SK-N-MC (cell line): ENCODE results near the gene TALDO1.

Experiments used
- EZH2 ChIP-seq: fragments of 200-600 bp; sonication (generic); IDR thresholded peaks from one replicate; pipeline ENCODE4 v1.6.1; 2017; ENCODE audit warnings: antibody characterized with exemption
- POLR2AphosphoS5 ChIP-seq: IDR thresholded peaks from 2 replicates; pipeline ENCODE4 v1.6.1; 2012; ENCODE audit warnings: mild to moderate bottlenecking, low read depth, low read length, borderline replicate concordance

GRCh38 chr11:745428-745827, 1.8 kb upstream of the TALDO1 start:
- TF ChIP-seq EZH2 (no peak), POLR2AphosphoS5 (no peak)
